ENCODE data around the gene GRIN2A.

Gene GRIN2A

GRCh38 chr16:9847146-9847545 is 335.1 kb downstream of the GRIN2A start:
- DNase-seq (ENCODE audit: low spot score) = no peak
- TF ChIP-seq, protein P1, sequence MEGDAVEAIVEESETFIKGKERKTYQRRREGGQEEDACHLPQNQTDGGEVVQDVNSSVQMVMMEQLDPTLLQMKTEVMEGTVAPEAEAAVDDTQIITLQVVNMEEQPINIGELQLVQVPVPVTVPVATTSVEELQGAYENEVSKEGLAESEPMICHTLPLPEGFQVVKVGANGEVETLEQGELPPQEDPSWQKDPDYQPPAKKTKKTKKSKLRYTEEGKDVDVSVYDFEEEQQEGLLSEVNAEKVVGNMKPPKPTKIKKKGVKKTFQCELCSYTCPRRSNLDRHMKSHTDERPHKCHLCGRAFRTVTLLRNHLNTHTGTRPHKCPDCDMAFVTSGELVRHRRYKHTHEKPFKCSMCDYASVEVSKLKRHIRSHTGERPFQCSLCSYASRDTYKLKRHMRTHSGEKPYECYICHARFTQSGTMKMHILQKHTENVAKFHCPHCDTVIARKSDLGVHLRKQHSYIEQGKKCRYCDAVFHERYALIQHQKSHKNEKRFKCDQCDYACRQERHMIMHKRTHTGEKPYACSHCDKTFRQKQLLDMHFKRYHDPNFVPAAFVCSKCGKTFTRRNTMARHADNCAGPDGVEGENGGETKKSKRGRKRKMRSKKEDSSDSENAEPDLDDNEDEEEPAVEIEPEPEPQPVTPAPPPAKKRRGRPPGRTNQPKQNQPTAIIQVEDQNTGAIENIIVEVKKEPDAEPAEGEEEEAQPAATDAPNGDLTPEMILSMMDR (IDR thresholded peaks at IDR 0.05; ENCODE audit: extremely low read depth, missing control alignments) = no peak

DNA sequence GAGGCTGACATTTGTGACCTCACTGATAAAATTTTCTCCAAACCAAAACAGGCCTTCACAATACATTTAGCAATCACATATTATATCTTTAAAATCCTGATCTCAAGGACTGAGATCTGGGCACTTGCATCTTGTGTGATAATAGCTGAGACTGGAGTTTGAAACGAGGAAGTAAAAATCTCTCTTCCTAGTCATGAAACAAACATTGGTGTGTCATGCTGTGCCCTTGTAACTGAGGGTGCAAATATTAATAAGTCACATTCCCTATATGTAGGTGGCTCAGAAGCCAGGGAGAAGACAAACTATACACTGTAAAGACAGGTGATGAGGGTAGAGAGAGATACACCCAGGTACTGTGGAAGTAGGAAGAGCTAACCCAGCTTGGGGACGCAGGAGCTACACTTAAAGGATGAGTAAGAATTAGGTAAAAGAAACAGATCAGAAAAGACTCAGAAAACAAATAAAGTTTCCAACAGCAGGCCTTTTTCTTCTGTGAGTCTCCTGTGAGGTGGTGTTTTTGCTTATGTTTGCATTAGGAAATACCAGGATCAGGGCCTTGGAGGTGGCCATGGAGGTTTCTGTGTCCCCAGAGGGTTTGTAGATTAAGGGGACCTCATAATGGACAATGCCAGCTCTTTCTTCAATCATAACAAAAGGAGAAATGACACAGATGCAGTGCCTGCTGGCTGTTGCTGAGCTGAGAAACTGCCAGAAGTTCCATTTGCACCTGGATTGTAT is 335.7 kb downstream of the GRIN2A start:
- DNase-seq (ENCODE audit: low spot score) = no peak
- TF ChIP-seq, protein P1 (IDR thresholded peaks at IDR 0.05; ENCODE audit: extremely low read depth, missing control alignments) = no peak

DNA sequence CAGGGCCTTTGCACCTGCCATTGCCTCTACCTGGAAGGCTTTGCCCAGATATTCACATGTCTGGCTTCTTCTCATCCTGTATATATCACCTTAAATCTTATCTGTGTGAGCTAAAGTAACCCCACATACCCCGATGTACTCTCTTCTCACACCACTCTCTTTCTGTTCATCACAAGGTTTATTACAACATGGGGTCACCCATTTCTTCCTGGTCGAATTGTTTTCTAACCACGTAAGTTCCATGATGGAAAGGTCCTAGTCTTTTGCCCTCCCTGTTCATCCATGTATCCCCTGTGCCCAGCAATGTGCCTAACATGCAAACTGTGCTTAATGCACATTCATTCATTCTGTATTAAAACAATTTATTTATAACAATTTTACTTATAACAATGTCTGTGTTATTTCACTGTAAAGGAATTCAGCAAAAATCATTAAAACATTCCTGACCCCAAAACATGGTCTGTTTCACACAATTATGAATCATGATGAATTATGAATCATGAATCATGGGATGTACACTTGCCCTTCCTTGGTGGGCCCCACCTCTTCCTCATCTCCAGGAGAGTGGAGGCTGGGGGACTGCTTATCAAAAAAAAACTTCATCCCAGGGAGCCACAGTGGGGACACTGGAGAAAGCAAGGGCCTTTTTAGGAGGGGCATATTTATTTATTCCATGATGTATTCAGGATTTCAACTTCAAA is 336.4 kb downstream of the GRIN2A start:
- TF ChIP-seq, protein P1 (IDR thresholded peaks at IDR 0.05; ENCODE audit: extremely low read depth, missing control alignments) = no peak

GRCh38 chr16:9844361-9844760 is 337.9 kb downstream of the GRIN2A start:
- TF ChIP-seq, protein P1 (IDR thresholded peaks at IDR 0.05; ENCODE audit: extremely low read depth, missing control alignments) = no peak
- no peak for DNase-seq (ENCODE audit: low spot score)

More for the DNA sequence above, 336.4 kb downstream of the GRIN2A start:
- DNase-seq (ENCODE audit: low spot score) = no peak

GRCh38 chr16:9843424-9844018 is 338.7 kb downstream of the GRIN2A start:
- no peak for DNase-seq (ENCODE audit: low spot score)

DNA sequence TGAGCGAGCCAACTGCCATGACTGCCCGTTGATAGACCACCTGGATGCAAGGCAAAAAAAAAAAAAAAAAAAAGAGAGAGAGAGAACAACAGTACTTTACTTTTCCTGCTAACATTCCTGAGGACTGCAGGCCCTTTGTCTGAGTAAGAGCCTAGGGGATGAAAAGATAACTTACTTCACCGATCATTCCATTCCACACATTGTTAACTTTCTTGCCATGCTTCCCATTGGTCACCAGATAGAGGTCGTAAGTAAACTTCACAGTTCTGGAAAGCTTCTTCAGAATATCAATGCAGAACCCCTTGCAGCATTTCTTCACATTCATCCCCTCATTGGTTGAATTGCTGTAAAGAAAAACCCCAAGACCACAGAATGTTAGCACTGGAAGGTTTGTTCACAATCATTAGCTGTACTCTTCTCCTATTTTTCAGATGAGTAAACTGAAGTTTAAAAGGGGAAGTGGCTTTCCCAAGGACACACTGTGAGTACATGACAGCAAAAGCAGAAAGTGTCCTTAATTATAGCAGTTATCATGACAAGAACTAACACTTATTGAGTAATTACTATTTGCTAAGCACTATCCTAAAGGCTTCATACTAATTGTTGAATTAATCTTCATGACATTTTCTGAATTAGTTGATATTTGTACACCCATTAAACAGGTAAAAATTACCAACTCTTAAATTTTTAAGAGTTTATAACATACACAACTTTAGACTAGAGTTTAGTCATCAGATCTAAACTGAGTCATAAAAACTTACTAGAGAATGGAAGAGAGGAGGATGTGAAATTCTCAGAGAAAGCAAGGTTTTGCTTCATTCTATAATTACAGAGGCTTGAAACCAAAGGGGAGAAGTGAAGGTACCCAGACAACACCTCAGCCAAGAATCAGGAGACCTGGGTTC is 341.2 kb downstream of the GRIN2A start:
- DNase-seq (ENCODE audit: low spot score) = no peak
- TF ChIP-seq, protein P1 (IDR thresholded peaks at IDR 0.05; ENCODE audit: extremely low read depth, missing control alignments) = no peak

More at GRCh38 chr16:9843424-9844018, 338.7 kb downstream of the GRIN2A start:
- TF ChIP-seq, protein P1 (IDR thresholded peaks at IDR 0.05; ENCODE audit: extremely low read depth, missing control alignments) = no peak

Data from GM20000 (cell line).